Measurements from ENCODE around the gene KLHL5. TPM values are rescaled to one million over a fixed set of nuclear protein-coding genes. Genes with fewer than 3 reads are reported as not detected.

KLHL5 gene, protein sequence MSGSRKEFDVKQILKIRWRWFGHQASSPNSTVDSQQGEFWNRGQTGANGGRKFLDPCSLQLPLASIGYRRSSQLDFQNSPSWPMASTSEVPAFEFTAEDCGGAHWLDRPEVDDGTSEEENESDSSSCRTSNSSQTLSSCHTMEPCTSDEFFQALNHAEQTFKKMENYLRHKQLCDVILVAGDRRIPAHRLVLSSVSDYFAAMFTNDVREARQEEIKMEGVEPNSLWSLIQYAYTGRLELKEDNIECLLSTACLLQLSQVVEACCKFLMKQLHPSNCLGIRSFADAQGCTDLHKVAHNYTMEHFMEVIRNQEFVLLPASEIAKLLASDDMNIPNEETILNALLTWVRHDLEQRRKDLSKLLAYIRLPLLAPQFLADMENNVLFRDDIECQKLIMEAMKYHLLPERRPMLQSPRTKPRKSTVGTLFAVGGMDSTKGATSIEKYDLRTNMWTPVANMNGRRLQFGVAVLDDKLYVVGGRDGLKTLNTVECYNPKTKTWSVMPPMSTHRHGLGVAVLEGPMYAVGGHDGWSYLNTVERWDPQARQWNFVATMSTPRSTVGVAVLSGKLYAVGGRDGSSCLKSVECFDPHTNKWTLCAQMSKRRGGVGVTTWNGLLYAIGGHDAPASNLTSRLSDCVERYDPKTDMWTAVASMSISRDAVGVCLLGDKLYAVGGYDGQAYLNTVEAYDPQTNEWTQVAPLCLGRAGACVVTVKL
- total RNA-seq, result 102 and 154 TPM in 2 replicates

DNA sequence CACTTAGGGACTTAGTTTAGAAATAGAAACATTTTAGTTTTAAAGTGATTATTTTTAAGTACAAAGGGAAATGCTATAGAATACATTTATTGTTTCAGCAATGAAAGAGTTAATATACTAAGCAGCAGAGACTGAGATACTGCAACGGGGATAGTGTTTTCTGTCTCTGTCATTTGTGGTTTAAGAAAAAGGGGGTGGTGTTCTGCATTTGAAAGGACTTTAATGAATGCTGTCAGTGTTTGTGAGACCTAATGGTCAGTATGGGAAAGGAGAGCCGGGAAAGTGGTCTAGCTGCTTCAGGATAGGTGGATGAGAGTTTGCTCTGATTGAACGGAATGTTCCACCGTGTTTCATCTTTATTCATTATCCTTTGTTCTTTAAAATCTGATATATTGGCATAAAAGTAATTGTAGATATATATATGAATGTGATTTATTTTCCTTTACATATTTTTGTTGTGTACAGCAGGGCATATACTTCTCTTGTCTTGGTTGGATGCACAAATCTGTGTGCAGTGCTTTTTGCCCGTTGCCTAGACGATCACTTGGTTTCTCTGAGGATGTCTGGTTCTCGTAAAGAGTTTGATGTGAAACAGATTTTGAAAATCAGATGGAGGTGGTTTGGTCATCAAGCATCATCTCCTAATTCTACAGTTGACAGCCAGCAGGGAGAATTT, at the start of gene KLHL5:
Gene KLHL5, plus strand, starts transcription at position 139 of the 676 bp plus-strand sequence. Its CDS starts 421 bp downstream, at position 560.

DNA sequence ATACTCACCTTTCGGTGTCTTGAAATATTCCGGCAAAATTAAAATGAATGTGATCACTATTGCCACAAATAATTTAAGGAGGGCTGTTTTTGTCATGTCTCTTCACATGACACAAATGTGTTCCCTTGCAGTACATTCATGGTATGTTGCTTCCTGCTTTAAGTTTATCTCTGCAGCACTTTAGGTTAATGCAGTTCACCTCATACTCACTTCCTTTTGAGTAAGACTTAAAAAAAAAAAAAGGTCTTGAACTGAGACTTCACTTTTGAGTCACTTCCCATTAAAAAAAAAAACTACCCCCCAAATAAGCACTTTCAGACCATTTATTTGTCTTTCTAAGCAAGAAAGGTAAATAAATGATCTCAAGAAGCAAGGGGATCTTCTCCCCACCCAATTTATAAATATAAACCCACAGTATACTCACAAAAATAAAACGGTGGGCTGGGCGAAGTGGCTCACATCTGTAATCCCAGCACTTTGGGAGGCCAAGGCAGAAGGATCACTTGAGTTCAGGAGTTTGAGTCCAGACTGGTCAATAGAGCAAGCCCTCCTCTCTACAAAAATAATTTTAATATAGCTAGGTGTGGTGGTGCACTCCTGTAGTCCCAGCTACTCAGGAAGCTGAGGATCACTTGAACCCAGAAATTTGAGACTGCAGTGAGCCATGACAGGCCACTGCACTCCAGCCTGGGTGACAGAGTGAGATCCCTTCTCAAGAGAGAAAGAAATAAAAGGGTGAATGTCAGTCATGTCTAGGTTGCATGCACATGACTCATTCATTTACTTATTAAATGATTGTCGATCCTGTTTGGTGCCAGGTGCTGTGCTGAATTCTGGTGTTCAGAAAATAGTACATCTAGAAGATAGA, 29.6 kb upstream of the KLHL5 start, which contains the start of gene TMEM156:
Gene TMEM156, minus strand, starts transcription at position 192 of the 868 bp plus-strand sequence. Its CDS starts 96 bp downstream, at position 96.

Other genes starting within 250 kb of the KLHL5 start
- 0.34 and 0.50 TPM in 2 replicates for gene TLR6, start 205.4 kb upstream of the KLHL5 start, total RNA-seq
- 28.0 and 73.3 TPM in 2 replicates for gene FAM114A1, start 194.4 kb upstream of the KLHL5 start, total RNA-seq
- gene TMEM156, start 29.8 kb upstream of the KLHL5 start, total RNA-seq, result 3.8 and 4.8 TPM in 2 replicates
- gene WDR19, start 120.3 kb downstream of the KLHL5 start, total RNA-seq, result 16.7 and 22.5 TPM in 2 replicates